HG03066 (cell line): Measurements from ENCODE around the gene SMAD5.

Experiments used
- ATAC-seq: cut with Tn5 transposase; IDR thresholded peaks from one replicate; pipeline ENCODE4 v1.9.1; 2021; ENCODE audit warnings: low read depth; ENCODE audit not compliant: unreplicated experiment

Gene SMAD5

DNA sequence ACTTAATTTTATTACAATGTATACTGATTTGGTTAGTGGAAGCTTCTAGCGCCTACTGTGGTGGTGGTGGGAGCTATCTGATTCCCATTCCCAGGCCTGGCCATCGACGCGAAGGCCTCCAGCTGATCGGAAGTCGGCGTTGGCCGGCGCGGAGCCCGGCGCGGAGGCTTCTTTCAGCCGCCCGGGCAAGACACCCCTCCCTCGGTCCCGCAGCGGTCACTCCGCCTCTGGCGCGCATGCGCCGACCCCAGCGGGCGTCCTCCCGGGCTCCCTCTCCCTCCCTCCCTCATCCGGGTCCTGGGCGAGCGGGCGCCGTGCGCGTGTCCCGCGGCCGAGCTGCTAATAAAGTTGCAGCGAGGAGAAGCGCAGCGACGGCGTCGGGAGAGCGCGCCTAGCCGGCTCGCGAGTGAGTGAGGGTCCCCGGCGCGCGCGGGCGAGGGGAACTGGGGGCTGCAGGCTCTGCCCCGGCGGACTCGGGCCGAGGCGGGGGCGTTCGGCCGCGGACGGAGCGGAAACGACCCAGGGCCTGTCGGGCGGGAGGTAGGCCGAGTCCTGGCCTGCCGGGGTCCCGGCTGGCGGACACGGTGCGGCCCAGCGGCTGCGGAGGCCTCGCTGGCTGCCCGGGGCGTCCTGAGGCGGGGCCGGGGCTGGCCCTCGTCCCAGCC is at the start of gene SMAD5:
TSS of gene SMAD5 (plus strand) at position 289 of the 665 bp plus-strand sequence. CDS start 20,916 bp downstream, outside the sequence.
- ATAC-seq, result peak; percentile 84

DNA sequence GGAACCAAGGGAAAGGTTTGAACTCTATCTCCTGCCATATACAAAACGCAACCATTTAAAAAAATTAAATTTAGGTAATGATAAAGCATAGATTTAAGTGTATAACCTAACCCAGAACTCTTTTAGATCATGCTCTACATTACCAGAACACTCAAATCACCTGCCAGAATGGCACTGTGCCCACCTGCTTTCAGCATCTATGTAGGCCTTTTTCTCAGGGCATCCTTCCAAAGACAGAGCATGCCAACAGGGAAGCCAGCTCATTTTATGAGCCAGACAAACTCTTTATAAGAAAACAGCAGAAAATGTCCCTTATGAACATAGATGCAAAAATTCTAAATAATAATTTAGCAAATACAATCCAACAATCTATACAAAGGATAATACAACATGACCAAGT is 47.9 kb upstream of the SMAD5 start:
- ATAC-seq, result no peak

DNA sequence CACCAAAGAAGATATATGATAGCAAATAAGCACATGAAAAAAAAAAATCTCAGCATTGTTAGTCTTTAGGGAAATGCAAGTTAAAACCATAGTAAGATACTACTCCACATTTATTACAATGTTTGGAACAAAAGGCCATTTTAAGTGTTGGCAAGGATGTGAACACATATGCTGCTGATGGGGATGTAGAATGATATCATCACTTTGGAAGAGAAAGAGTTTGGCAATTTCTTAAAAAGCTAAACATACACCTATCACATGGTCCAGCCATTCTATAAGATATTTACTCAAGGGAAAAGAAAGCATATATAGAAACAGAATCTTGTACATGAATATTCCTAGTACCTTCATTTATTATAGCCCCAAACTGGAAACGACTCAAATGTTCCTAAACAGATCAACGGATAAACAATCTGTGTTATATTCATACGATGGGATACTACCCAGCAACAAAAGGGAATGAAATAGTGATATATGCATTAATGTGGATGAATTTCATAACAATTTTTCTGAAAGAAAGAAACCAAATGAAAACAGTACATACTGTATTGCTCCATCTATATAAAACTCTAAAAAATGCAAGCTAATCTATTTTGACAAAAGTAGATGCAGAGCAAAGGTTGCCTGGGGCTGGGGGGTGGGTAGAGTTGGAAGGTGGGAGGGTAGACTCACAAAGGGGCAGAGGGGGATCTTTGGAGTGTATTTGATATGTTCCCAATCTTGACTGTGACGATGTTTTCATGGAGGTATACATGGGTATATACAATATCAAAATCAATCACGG is 45.7 kb upstream of the SMAD5 start:
- ATAC-seq, result no peak

DNA sequence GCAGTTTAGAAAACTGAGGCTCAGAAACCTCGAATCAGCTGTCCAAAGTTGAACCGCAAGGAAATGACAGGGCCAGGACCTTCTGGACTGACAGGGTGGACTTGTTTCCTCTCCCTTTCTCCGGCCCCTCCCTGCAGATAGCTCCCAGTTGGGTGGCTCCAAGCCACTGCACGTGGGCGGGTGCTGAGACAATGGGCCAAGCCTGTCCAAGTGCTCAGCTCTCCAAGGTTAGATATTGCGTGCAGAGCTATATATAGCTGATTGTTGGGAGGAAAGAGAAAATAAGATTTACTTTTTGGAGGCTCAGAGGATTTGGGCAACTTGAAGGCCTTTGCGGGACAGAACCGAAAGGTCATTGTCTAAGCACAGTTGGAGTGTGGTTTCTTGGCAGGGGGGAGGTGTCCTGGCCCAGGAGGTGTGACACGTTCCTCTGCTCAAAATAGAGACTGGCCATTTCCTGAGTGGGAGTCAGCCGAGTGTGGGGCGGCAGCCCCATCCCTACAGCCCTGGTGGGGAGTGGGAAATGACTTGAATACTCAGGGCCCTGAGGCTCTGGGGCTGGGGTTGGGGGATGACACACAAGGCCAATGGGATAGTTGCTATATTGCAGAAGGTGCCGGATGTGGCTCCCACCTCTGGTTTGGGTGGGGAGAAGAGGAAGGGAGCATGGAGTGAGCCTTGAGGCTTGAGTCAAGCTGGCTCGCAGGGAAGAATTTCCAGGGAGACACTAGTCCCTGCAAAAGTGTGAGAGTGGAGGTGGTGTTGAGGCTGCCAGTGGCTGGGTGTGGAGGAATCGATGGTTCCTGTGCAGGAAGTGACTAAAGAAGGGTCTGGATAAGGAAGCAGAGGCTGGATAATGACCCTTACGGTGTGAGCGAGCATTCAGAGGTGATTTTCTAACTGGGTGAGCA is 44.4 kb upstream of the SMAD5 start:
- no peak for ATAC-seq

DNA sequence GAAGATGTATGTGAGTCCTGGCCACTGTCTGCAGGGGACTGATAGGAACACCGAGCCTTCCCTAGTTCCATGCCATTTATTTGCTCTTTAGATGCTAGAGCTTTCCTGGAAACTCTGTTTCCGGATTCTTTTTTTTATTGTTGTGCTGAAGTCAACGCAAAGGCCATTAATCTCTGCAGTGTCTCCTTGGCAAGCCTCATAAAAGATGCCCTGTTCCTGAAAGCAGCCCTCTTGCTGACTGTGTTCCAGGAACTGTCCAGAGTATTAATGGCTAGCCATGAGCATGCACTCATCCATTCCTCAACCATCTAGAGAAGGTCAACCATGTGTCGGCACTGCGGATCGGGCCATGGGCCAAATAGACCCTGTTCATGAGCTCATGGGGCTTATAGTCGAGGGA is 42.9 kb upstream of the SMAD5 start:
- ATAC-seq, result no peak

DNA sequence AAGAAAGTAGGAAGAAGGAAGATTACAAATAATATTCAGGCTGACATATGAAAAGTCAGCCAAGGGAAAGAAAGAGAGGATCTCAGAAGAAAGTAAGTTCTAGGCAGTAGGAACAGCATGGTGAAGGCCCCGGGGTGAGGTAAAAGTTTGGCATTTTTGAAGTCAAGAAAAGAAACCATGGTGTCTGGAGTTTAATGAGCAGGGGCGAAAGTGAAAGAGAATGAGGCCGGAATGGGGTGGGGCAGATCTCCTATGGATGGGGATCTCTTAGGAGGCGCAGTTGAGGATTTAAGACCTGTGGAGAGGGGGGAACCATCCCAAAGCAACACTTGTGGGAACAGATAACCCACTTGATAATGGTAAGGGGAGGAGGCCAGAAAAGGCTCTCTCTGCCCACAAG is 42.3 kb upstream of the SMAD5 start:
- ATAC-seq, result no peak

DNA sequence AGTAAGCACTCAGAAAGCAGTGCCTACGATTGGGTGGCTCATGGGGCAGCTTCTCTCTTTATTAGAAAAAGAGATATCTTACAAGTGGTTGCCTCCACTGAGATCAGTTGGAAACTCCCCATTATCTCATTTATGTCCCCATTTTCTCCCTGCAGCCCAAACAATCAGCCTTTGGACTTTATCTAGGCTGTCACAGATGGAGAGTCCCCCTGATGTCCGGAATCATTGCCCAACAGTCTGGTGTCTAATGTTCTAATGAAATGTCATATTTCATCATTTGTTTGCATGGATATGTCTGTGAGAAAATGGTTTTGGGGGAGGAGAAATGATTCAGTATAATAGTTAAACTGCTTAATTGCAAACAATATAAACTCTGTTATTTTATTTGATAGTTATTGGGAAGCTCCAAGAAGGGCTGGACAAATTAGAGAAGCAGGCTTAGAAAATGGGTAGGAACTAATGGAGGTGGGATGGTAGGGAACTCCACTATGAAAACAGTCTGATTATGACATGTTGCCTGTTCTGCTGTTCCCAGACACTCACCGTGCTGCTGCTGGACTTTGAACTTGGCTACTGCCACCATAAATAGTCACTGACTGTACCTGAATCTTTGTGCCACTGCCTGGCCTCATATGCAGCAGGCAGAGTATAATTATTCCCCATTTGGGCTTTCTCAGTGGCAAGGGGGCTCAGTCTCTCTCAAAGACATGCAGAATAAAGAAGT is 38.3 kb upstream of the SMAD5 start:
- ATAC-seq, result no peak

DNA sequence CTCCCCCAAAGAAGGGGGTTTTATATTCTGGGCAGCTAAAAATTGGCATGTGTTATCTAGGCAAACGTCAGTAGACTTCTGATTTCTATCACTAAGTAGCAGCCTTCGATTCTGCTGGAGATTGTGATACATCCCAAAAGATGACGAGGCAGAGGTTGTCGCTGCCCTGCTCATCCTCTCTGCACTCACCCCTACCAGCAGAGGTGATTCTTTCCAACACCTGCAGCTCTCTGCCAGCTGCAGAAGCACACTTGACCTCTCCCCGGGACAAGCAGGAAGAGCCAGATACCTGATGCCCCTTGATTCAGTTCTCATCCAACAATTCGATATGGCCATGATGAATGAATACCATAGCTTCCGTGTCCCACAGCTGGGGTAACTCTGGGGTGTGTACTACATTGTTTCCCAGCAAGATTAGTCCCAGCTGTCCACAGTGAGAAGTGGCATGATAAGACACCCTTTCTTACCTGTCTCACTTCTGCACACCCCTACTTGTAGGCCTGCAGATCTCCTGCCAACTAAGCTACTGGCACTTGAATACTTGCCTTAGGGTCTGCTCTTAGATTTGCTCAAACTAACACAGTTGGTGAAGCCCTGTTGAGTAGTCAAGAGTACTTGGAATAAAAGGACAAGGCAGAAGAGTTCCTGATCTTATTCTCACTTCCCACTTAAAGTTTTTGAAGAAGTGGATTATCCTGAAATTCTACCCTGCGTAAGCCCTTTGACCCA is 37.6 kb upstream of the SMAD5 start:
- ATAC-seq, result no peak

DNA sequence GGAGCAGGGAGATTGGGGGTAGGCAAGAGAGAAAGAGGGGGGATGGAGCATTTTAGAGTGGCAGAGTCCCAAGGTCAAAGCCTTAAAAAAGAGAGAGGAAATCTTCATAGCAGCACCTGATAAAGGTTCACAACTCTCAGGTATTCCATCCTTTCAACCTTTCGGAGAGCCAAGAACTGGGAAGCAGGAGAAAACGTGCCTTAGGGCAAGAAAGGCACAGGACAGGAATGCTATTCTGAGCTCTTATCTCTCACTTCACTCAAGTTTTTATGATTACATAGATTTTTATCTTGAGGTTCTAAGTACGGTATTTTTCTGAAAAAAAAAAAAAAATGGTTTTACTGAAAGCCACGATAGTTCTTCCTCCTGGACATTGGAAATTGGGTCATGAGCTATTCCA is 34.5 kb upstream of the SMAD5 start:
- ATAC-seq, result no peak

DNA sequence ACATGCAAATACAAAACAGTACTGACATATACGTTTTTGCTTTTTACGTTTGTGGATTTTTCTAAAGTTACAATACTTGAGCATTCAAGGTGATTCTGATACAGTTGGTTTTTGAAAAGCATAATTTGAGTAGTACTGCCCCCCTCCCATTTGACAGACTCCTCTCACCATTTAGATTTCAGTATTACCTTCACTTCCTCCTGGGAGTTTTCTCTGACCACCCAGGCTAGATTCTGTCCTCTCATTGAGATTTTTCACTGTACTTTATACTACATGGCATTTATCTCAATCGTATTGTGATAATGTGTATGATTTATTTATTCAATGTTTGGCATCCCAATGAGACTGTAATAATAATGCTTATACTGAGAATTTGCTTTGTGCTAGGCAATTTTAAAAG is 32.8 kb upstream of the SMAD5 start:
- no peak for ATAC-seq

DNA sequence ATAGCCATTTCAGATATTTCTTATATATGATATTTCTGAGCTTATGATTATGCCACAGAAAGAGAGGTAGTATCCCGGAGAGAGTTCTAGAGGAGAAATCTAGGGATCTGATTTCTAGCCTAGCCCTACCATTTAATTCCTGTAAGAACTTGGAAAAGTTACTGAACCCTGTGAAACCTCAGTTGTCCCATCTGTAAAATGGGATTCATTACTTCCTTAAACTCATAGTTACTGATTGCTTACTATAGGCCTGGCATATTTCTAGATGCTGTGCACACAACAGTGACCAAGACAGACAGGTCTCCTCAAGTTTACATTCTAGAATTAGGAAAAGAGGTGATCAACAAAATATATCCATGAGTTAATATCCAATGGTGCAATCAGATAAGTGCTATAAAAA is 30.8 kb upstream of the SMAD5 start:
- ATAC-seq, result no peak

DNA sequence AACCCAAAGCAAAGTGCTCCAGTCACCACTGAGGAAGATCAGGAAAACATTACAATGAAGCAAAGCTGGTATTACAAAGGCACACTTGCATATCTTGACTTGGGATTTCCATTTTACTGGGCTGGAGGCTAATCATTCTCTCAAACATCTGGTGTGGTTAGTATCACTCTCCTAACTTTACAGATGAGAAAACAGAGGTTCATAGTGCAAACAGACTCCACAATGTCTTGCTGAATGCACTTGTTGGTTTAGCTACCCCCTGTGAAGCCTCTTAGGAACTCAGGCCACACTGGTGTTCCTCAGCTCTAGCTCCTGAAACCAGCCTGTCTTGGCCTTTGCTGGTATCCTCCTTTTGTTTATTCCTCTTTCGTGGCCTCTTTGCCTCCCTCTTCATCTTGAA is 29.5 kb upstream of the SMAD5 start:
- peak; percentile 73 for ATAC-seq

DNA sequence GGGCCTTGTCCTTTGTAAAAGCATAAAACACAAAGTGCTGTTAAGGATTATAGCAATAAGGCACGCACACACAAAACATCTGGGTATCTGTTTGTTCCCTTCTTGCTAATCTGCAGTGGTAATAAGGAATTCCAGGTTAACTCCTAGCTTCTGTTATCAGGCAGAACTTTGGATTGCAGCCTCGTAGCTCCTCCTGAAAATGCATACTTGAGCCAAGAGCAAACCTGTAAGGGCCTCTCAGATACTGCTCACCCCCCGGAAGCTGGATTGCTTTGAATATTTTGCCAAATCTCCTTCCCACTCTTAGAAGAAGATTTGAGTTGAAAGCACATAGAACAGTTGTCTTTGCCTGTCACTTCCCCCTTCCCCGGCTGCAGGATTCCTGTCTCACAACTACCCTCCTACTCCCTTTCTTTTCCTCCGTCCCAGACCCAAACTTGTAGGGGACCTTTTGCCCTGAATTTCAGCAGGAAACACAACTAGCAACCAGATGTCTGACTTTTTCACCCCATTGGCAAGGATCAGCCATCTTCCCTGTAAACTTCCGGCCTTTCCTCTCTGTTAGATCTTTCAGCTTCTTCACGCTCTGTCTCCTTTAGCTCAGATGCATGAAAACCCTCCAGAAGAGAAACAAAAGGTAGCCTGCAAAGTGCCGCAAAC is 28.2 kb upstream of the SMAD5 start:
- ATAC-seq, result no peak

DNA sequence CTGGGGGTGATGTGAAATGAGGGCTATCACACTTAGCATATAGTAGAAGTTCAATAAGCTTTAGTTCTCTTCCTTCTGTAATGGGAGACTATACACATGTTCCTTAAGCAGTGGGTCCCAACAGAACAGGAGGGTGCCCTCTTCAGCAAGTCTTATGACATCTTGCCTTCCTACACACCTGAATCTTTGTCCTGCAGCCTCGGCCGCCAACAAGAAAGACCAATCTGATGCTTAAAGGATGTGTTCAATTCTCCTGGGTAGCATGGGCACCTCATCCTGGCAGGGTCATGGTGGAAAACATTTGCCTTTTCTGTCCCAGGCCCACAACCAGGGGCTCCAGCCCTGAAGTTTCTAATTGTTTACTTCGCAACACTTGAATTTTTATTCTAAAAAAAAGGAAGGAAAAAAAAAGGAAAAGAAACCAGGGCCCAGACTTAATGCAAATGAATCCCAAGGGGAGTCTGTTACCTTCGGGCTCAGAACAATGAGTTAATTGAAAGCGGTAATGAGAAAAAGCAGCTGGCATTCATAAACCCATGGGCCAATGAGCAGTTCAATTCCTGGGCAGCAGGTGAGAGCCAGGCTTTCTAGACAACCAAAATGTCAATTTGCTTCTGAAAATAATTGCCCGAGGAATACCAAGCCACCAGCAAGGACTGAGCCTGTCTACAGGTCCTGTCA is 26.2 kb upstream of the SMAD5 start:
- no peak for ATAC-seq

DNA sequence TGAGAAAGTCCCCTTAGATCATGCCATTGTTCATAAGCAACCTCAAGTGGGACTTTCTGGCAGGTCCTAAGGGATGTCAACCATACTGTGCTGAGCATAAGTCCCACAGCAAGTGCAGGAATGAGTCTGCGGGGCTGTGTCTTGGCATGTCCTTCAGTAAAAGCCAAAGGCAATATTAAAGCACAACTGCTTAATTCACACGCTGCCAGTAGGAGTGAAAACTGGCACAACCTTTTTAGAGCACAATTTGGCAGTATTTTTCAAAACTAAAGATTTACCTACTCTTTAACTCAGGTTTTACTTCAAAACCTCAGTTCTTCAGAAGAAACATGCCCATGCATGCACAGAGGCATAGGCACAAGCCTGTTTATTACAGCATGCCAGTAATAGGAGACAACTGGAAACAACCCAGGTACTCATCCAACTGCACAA is 24.4 kb upstream of the SMAD5 start:
- ATAC-seq, result no peak

DNA sequence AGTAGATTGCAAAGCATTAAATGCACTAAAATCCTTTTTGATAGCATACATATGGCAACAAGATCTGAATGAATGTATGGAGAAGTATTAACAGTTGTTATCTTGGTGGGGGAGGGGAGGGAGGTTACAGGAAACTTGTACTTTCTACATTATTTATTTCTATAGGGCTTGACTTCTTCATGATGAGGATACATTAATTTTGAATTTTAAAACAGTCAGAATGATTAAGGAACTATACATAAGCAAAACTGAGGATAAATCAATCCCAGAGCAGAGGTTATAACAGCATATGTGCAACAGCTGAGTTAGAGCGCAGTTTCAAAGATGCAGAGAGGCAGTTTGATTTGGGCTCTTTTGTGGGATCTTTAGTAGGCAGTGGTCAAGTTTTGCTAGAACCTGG is 23.9 kb upstream of the SMAD5 start:
- no peak for ATAC-seq

DNA sequence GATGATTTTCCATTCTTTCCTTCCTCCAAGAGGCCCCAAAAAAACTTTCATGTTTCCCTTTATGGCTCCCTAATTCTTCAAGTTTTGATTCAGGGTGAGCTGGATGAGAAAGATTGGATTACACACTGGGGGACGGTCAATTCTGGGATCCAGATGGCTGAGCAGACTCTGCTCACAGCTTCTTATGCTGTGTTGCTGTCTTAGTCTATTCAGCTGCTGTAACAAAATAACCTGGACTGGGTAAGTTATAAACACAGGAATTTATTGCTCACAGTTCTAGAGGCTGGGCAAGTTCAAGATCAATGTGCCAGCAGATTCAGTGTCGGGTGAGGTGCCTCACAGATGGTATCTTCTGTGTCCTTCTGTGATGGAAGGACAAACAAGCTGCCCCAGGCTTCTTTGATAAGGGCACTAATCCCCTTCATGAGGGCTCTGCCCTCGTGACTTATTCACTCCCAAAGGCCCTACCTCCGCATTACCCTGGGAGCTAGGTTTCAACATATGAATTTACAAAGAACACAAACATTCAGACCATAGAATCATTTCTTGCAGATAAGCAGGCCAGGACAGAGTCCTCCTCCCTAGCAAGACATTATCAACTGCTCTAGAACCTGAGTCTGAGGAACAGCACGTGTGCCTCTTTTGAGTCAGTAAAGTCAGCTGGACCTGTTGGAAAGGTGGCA is 23.1 kb upstream of the SMAD5 start:
- no peak for ATAC-seq

DNA sequence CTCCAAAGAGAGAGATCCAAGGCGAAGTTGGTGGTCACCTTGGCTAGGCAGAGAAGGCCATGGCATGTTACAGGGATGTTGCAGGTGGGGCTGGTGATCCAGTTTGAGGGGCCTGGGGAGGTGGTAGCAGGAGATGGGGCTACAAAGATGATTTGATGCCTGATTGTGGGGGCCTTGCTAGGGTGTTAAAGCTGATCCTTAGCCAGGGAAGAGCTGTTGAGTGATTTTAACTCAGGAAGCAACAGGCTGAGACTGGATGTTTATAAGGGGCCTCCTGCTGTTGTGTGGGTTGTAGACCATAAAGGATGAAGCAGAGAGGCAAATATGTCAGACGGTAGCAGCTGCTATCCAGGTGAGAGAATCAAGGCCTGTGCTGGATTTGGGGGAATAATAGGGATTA is 19.0 kb upstream of the SMAD5 start:
- ATAC-seq, result no peak
